NCI-H226 (cell line): ENCODE results near the gene MLKL.
"Not testable (repeated sequence)": the region's sequence is repeated elsewhere in the genome, so short reads cannot be mapped to it uniquely, and the experiment has no call there.

Experiments used
- DNase-seq: peaks from one replicate; pipeline ENCODE4 v3.0.0-alpha.2; 2015

Gene MLKL

GRCh38 chr16:74731853-74732477, 31.3 kb upstream of the MLKL start:
- no peak for DNase-seq

DNA sequence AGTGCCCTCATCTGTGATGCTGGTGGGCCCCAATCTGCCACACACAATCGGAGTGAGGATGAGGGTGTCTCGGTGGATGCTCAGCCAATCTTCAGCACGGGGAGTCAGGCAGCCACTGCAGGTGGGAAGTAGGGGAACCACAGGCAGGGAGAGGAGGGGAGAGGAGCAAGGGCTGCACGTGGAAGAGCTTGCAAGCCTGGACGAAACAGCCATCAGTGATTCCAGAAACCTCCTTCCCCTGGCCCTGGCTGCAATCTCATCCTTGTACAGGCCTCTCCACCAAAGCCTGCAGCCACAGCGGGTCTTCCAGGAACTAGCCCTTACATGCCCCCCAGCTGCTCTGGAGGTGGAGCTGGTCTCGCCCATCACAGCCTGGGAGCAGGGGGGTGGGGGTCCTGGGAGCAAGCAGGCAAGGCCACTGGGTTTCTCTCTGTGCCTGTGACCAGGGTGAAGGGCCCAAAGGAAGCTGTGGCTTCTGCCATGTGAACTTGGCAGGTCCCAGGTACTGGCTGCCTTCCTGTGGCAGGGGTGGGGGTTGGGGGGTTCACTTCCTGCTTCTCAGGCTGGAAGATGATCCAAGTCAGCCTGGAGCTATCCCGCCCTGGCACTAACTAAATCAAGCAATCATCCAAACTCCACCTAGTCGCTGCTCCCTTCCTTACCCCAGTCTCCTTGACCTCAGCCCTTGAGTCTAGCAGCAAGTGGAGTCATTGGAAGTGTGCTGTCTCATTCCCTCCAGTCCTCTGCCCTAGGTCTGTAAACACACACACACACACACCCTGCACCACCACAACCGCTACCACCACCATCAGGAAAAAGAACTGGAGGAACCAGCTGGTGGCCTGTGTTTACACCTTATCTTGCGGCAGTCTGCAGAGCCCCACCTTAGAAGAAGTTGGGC, 29.4 kb upstream of the MLKL start:
- DNase-seq: peak; percentile 71

DNA sequence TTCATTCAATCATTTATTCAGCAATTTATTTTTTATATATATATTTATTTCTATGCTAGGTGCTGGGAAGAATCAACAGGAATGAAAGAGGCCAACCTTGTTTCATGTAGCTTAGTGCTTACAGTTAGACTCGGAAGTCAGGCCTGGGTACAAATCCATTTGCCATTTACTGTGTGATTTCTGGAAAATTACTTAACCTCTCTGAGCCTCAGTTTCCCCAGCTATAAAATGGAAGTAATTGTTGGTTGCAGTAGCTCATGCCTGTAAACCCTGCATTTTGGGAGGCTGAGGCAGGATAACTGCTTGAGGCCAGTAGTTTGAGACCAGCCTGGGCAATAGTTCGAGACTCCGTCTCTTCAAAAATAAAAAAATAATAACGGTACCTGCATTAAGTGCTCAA, 27.2 kb upstream of the MLKL start:
- DNase-seq: no peak

DNA sequence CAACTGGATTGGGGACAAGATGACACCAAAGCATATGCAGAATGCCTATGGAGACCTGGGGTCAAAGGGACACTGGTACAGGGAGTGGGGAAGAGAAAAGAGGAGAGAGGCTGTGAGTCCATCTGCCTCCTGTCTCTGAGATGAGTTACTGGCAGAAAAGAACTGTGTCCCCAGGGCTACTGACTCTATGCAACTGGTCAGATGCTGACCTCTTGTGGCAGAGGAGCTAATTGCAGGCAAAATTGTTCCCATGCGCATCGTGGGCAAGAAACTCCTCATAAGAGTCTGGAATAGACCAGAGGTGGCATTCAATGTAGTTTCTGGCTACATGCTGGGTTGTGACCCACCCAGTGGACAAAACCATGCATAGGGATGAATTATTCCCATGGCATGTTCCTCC, 26.1 kb upstream of the MLKL start:
- no peak for DNase-seq

GRCh38 chr16:74725651-74726455, 25.2 kb upstream of the MLKL start:
- DNase-seq: no peak

DNA sequence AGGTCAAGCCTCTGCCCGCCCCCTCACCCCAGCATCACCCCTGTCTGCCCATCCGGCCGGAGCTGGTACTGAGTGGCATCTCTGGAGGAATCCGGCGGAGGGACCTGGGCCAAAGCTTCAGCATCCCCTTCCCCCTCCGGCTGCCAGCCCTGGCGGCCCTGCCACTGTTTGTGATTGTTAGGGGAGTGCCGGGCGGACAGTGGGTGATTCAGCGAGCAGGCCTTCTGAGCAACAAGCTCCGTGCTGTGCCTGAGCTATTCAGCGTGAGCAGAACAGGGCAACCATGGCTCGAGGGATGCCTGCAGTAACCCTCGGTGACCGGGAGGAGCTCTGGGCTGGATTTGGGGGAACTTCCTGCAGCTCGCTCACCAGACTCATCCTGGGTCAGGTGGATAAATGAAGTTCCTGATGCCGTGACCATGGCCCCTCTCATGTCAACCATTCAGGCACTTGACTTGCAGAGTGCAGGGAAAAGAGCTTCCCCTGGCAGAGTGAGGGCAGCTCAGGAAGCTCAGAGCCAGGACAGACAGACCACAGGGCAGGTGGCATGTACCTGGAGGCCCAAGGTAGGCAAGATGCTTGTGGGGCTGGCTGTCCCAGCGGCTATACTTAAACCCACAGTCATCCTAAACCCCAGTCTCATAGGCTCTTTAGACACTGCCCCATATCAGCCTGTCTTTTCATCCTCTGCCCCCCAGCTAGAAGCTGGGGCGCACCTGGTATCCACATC, 24.3 kb upstream of the MLKL start:
- DNase-seq: peak; percentile 97

DNA sequence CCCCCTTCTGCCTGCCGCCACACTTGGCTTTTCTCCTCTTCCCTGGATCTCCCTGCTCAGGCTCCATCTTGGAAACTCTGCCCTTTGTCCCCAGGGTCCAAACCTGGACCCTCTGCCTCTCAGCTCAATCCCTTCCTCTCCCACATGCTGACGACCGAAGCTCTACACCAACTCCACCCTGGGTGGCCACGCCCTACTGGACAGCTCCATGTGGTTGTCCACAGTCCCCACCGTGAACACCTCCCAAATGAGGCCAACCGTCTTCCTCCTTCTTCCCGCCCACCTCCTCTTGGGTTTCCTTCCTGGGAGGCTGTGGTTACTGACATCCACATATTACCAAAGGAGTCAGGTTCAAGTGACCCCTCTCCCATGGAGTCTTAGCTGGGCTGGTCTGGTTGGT, 22.6 kb upstream of the MLKL start:
- DNase-seq: no peak

DNA sequence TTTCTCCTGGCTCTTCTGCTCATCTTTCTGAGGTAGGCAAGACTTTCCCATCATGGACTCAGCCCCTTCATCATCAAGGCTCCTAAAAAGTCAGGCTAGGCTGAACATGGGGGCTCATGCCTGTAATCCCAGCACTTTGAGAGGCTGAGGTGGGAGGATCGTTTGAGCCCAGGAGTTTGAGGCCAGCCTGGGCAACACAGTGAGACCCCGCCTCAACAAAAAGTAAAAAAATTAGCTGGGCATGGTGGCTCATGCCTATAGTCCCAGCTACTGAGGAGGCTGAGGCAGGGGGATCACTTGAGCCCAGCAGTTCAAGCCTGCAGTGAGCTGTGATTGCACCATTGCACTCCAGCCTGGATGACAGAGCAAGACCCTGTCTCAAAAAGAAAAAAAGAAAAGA, 21.5 kb upstream of the MLKL start:
- not testable (repeated sequence) for DNase-seq

- DNase-seq: no peak
Measured at GRCh38 chr16:74721716-74722115, 21.1 kb upstream of the MLKL start.

GRCh38 chr16:74720579-74720978, 19.9 kb upstream of the MLKL start:
- DNase-seq: no peak

DNA sequence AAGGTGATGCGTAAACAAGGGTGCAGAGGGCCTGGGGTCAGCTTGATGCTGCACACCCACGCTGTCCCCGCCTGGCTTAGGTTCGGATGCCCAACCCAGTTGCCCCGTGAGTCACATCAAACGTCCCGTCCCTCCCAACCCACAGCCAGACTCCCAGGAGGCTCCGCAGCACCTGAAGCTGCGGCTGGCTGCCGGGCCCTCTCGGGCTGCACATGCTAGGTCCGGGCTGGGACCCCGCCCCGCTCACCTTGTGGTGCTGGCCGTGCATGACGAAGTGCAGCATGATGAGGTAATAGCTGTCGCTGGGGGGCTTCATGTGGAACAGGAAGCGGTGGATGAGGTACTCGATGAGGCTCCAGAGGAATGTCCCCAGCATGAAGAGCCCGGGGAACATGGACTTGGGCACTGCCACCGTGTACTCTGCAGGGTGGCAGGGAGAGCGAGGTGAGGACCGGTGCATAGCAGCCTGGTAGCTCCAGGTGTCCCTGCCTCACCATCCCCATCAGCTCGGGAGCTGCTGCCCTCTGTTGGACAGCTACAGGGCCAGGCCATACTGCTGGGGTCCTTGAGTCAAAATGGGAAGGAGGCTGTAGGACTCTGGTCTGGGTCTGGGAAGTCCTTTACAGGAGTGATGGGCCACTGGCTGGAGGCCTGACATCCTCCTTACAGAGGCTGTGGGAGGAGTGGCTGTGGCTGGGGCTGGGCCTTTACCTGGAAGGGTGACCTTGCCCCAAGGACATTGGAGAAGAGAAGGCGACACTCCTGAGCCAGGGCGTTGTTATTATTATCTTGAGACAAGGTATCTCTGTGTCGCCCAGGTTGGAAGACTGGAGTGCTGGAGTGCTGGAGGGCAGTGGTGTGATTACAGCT, 18.3 kb upstream of the MLKL start:
- no peak for DNase-seq

DNA sequence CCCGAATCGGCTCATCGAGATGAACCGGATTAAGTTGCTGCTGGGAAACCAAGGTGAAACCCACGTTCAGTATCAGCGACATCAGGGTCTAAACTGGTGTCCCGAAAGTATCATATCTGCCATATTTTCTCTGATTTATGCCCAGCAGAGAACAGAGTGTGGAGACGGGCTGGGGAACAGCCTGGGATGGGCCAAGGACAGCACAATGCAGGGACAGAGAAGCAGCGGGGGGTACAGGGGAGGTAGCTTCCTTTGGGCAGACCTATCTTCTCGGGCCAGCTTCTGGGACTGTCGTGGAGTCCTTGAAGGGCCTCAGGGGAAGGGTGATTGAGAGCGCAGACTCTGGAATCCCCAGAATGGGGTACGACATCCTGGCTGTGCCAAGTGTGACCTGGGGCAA, 17.5 kb upstream of the MLKL start:
- no peak for DNase-seq

DNA sequence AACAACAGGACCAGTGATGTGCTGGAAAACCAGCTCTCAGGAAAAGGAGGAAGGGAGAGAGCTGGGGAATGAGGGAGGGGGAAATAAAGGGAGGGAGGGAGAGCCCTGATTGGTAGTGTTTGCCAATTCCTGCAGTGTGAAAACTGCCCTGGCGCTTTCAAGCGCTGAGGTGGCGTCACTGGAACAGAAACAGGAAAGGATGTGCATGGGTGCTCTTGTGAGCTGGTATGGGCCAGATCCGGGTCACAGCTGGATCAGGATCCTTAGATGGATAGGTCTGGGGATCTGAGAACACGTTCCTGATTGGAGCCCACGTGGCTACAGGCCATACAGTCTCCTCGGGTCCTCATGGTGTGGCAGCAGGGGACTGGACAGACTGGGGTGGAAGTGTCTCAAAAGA, 16.7 kb upstream of the MLKL start:
- DNase-seq: no peak

- no peak for DNase-seq
Measured at GRCh38 chr16:74716355-74716754, 15.7 kb upstream of the MLKL start.

- no peak for DNase-seq
Measured at GRCh38 chr16:74713876-74714275, 13.2 kb upstream of the MLKL start.

GRCh38 chr16:74713325-74713724, 12.7 kb upstream of the MLKL start:
- no peak for DNase-seq

GRCh38 chr16:74711938-74712337, 11.3 kb upstream of the MLKL start:
- DNase-seq: no peak

GRCh38 chr16:74710401-74710800, 9.7 kb upstream of the MLKL start:
- DNase-seq: no peak

- peak; percentile 53 for DNase-seq
Measured at GRCh38 chr16:74709441-74709877, 8.8 kb upstream of the MLKL start.

GRCh38 chr16:74700116-74700437, 585 bp downstream of the MLKL start:
- DNase-seq: no peak

GRCh38 chr16:74699666-74700065, 996 bp downstream of the MLKL start:
- DNase-seq: no peak

DNA sequence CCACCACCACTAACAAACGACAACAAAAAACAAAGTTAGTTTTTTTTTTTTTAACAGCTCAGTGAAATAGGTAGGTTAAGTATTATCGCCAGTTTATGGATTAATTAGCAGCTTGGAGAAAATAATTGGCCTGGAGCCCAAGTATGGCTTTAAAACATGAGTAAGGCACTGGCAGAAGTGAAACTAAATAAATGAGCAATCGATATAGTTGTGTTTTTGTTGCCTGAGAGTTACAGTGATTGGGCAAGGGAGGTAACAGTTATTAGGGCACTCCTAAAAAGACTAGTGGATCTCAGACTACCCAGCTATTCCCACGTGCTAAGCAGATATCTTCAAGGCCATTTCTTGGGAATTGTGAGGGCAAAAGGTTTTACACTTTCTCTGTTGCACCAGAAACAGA, 2.4 kb downstream of the MLKL start:
- no peak for DNase-seq
